K562 (cell line): ENCODE data around the gene PYCR2. TPM values are rescaled to one million over a fixed set of nuclear protein-coding genes. Genes with fewer than 3 reads are reported as not detected.

Experiments
- BCLAF1 ChIP-seq, 2 experiments: fragments of 450-650 bp in 1 of 2; IDR thresholded peaks; 2 replicates each; pipeline ENCODE4 v1.6.1; 2011 to 2017; ENCODE audit warnings: low read depth in 2 of 2, antibody characterized with exemption in 1 of 2, borderline replicate concordance in 1 of 2, low read length in 1 of 2, mild to moderate bottlenecking in 1 of 2, mixed read lengths in 1 of 2; ENCODE audit not compliant: control insufficient read depth in 1 of 2
- FOXO4 ChIP-seq: fragments of 450-650 bp; formaldehyde crosslinking; IDR thresholded peaks from 2 replicates; pipeline ENCODE4 v1.4.0; 2020; ENCODE audit warnings: mild to moderate bottlenecking, moderate library complexity
- HDAC1 ChIP-seq, 2 experiments: fragments of 450-650 bp; IDR thresholded peaks; 2 replicates each; pipeline ENCODE4 v1.6.1; 2016 to 2017; ENCODE audit warnings: inconsistent platforms in 1 of 2, mild to moderate bottlenecking in 1 of 2, moderate library complexity in 1 of 2
- HDAC2 ChIP-seq: fragments of 450-650 bp; IDR thresholded peaks from 2 replicates; pipeline ENCODE4 v1.6.1; 2016; ENCODE audit warnings: mild to moderate bottlenecking
- HOXB6 ChIP-seq: fragments of 250-450 bp; sonication (Bioruptor Pico); IDR thresholded peaks from 2 replicates; pipeline ENCODE4 v1.5.1; 2022; ENCODE audit warnings: mild to moderate bottlenecking, borderline replicate concordance
- NFE2 ChIP-seq: IDR thresholded peaks from 2 replicates; pipeline ENCODE4 v1.6.1; 2014; ENCODE audit warnings: antibody characterized with exemption, low read depth
- NFIC ChIP-seq: fragments of 450-650 bp; IDR thresholded peaks from 2 replicates; pipeline ENCODE4 v1.6.1; 2017; ENCODE audit warnings: mild to moderate bottlenecking, inconsistent platforms
- PHTF2 ChIP-seq: fragments of 250-450 bp; sonication (Bioruptor Pico); IDR thresholded peaks from 2 replicates; pipeline ENCODE4 v1.5.0; 2021; ENCODE audit warnings: mild to moderate bottlenecking
- POLR2B ChIP-seq: fragments of 450-650 bp; IDR thresholded peaks from 2 replicates; pipeline ENCODE4 v1.6.1; 2018; ENCODE audit warnings: low read depth; ENCODE audit not compliant: partially characterized antibody
- RAD21 ChIP-seq, 2 experiments: fragments of 250-450 bp in 1 of 2; fragments of 450-650 bp in 1 of 2; sonication (Bioruptor Pico) in 1 of 2; formaldehyde crosslinking in 1 of 2; IDR thresholded peaks in 1 of 2; conservative IDR thresholded peaks in 1 of 2; 2 replicates each; pipeline versions ENCODE4 v1.4.0 to v1.8.0; 2020 to 2022; ENCODE audit warnings: mild to moderate bottlenecking in 2 of 2, moderate library complexity in 1 of 2
- RREB1 ChIP-seq: fragments of 250-450 bp; sonication (Bioruptor Pico); IDR thresholded peaks from 2 replicates; pipeline ENCODE4 v1.4.0; 2020
- SMAD3 ChIP-seq: fragments of 450-650 bp; formaldehyde crosslinking; conservative IDR thresholded peaks from 2 replicates; pipeline ENCODE4 v1.4.0; 2020; ENCODE audit warnings: mild to moderate bottlenecking
- SREBF1 ChIP-seq: fragments of 150-350 bp; IDR thresholded peaks from 2 replicates; pipeline ENCODE4 v1.6.1; 2014; ENCODE audit warnings: antibody characterized with exemption, low read depth, low read length, borderline replicate concordance
- USF1 ChIP-seq: sonication (generic); formaldehyde crosslinking; IDR thresholded peaks from 2 replicates; pipeline ENCODE4 v1.9.0; 2022; ENCODE audit warnings: mild to moderate bottlenecking, missing genetic modification reagents
- ZNF133 ChIP-seq: fragments of 250-450 bp; sonication (Bioruptor Pico); IDR thresholded peaks from 2 replicates; pipeline ENCODE4 v1.4.0; 2020; ENCODE audit warnings: mild to moderate bottlenecking
- ZNF165 ChIP-seq: fragments of 250-450 bp; sonication (Bioruptor Pico); IDR thresholded peaks from 2 replicates; pipeline ENCODE4 v1.4.0; 2020; ENCODE audit warnings: borderline replicate concordance
- polyA plus RNA-seq, 8 experiments: library from polyadenylated mRNA; depleted of rRNA in 4 of 8; stranded (reverse) in 5 of 8; unstranded in 3 of 8; fragments of >200 nt; fragmentation: Nextera tagmentation in 2 of 8; fragmentation: Illumina TruSeq in 1 of 8; extraction: Ambion mirVana in 2 of 8; extraction: Trizol in 1 of 8; gene quantifications; 2 replicates each; pipeline versions ENCODE4 v1.2.1 to v1.2.3, GENCODE V29; 2011 to 2014; ENCODE audit warnings: inconsistent platforms in 1 of 8, missing spikeins in 1 of 8
- total RNA-seq, 7 experiments: library from RNA; depleted of rRNA in 6 of 7; stranded (reverse); fragments of >200 nt in 6 of 7; fragmentation: Illumina TruSeq in 2 of 7; extraction: Trizol in 2 of 7; gene quantifications; 2 replicates each; pipeline versions ENCODE4 v1.2.1 to v1.2.3, GENCODE V29; 2011 to 2021; ENCODE audit warnings: low replicate concordance in 1 of 7

PYCR2 gene
- total and polyA plus RNA-seq, 9 of the 15 experiments (the other 6 are each of a cell fraction or from before 2014, with no cell fraction given): 5.5 to 219 (median 127) TPM

GRCh38 chr1:225881959-225882693 is 41.9 kb downstream of the PYCR2 start, which contains the start of gene TMEM63A (continued):
- no peak for TF ChIP-seq HOXB6
- TF ChIP-seq FOXO4 (CRISPR knock-in tag): no peak
- TF ChIP-seq ZNF165 (CRISPR knock-in tag): no peak
- TF ChIP-seq NFE2: no peak
- TF ChIP-seq RREB1: 0 out of 2 replicates have a peak, but pooled peaks have one; percentile 10
- no peak for TF ChIP-seq ZNF133
- TF ChIP-seq HDAC1 (IDR thresholded peaks at IDR 0.05): peak in 1 of 2 experiments; percentile 63; a peak in 2 of 4 replicates
- 0 out of 2 replicates have a peak, but pooled peaks have one; percentile 27 for TF ChIP-seq SREBF1
- TF ChIP-seq NFIC: peak; percentile 44
- no peak for TF ChIP-seq SMAD3 (CRISPR knock-in tag)
- TF ChIP-seq HDAC2: peak; percentile 47
- no peak for TF ChIP-seq PHTF2 (CRISPR knock-in tag)
- peak; percentile 79 for TF ChIP-seq POLR2B
- TF ChIP-seq USF1 (CRISPR knock-in tag): peak; percentile 54; the same call in 1 of the 2 replicates
- TF ChIP-seq BCLAF1 (IDR thresholded peaks at IDR 0.05; ENCODE audit: borderline replicate concordance in 1 of 2, control insufficient read depth in 1 of 2, low read depth in 2 of 2, low read length in 1 of 2): no peak
- peak; percentile 33 to 44; a peak in 3 of 4 replicates for TF ChIP-seq RAD21 (CRISPR knock-in tag; conservative IDR thresholded peaks at IDR 0.05 in 1 of 2, IDR thresholded peaks at IDR 0.05 in 1 of 2)
